D721Med (cell line): ENCODE results near the gene ARL4D.

Experiments
- DNase-seq: peaks from one replicate; pipeline ENCODE4 v3.0.0; 2011; ENCODE audit warnings: low spot score; ENCODE audit not compliant: insufficient read length
- FAIRE-seq: peaks from 2 replicates; lab custom pipeline; 2011; peaks lifted over from hg19 to GRCh38; lab: Jason Lieb, UNC
- TF ChIP-seq, protein P1 (sequence below): IDR thresholded peaks from 2 replicates; pipeline ENCODE4 v1.5.1; 2012; ENCODE audit warnings: mild to moderate bottlenecking, control low read depth; ENCODE audit not compliant: insufficient read depth; ENCODE audit errors: missing control alignments

Gene ARL4D

DNA sequence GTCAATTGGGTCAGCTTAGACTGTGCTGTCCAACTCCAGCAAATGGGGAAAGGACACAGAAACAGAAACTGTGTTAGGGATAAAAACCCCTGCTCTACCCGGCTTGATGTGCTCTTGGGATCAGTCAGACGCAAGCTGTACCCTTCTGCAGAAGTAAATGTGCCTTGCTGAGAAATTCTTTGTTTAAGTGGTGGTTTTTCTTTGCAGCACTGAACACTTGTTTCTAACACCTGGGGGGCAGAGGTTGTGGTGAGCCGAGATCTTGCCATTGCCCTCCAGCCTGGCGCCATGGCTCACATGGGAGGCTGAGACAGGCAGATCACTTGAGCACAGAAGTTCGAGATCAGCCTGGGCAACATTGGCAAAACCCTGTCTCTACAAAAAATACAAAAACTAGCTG, 18.5 kb upstream of the ARL4D start:
- DNase-seq (no peak), FAIRE-seq (no peak)
- TF ChIP-seq, protein P1, sequence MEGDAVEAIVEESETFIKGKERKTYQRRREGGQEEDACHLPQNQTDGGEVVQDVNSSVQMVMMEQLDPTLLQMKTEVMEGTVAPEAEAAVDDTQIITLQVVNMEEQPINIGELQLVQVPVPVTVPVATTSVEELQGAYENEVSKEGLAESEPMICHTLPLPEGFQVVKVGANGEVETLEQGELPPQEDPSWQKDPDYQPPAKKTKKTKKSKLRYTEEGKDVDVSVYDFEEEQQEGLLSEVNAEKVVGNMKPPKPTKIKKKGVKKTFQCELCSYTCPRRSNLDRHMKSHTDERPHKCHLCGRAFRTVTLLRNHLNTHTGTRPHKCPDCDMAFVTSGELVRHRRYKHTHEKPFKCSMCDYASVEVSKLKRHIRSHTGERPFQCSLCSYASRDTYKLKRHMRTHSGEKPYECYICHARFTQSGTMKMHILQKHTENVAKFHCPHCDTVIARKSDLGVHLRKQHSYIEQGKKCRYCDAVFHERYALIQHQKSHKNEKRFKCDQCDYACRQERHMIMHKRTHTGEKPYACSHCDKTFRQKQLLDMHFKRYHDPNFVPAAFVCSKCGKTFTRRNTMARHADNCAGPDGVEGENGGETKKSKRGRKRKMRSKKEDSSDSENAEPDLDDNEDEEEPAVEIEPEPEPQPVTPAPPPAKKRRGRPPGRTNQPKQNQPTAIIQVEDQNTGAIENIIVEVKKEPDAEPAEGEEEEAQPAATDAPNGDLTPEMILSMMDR = no peak

DNA sequence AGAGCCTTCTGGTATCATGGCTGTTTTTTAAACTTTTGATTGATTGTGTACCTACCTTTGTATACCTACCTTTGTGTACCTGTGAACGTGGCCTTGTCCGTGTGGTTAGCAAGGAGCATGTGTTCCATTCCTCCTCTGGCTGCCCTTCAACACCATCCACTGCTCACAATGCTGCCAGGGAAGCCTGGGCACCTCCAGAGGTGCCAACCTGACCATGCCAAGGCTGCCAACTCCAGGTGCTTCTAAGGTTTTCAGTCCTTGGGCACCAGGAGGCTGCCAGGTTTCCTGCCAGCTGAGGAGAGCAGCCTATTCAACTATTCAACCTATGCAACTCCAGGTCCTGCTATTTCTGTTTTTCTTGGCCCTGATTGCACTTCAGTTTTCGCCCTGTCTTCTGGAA, 17.6 kb upstream of the ARL4D start:
- TF ChIP-seq, protein P1 = no peak
- DNase-seq (no peak), FAIRE-seq (no peak)

DNA sequence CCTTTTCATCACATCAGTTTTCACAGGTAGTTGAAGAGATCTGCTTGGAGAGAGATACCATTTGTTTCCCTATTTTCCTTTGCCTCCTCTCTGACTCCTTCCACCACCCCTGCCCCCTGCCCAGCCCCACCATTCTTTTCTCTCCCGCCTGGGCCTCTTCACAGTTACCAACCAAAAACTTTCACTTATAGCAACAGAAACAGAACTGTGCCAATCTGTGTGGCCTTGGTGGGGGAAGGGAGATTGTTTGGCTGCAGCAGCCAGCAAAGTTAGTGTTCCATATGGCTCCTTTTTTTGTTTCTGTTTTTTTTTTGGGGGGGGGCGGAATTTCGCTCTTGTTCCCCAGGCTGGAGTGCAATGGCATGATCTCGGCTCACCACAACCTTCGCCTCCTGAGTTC, 17.2 kb upstream of the ARL4D start:
- TF ChIP-seq, protein P1 = no peak
- no peak for DNase-seq

DNA sequence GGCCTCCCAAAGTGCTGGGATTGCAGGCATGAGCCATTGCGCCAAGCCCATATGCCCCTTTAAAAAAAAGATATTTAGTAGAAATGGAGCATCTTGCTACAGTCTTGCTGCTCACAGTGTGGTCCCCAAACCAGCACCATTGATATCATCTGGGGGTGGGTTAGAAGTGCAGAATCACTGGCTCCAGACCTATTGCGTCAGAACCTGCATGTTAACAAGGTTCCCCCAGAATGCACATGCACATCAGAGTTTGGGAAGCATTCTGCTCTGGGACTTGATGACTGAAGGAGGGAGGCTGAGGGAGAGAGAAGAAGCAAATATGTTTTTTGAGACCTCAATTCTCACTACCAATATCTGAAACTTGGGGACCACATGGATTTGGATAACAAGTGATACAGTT, 16.0 kb upstream of the ARL4D start:
- TF ChIP-seq, protein P1 = no peak
- DNase-seq (no peak), FAIRE-seq (no peak)

More for the DNA sequence above, 17.2 kb upstream of the ARL4D start:
- FAIRE-seq = no peak

DNA sequence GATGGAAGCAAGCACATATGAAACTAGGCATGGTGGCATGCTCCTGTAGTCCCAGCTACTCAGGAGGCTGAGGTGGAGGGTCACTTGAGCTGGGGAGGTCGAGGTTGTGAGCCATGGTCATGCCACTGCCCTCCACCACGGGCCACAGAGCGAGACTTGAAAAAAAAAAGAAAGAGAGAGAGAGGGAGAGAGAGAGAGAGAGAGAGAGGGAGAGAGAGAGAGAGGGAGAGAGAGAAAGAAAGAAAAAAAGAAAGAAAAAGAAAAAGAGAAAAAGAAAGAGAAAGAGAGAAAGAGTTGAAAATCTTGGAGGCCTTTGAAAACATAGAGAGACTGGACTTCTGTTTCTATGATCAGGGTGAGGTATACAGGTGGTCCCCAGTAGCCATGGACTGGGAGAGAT, 15.4 kb upstream of the ARL4D start:
- TF ChIP-seq, protein P1 = no peak
- DNase-seq (no peak), FAIRE-seq (no peak)

DNA sequence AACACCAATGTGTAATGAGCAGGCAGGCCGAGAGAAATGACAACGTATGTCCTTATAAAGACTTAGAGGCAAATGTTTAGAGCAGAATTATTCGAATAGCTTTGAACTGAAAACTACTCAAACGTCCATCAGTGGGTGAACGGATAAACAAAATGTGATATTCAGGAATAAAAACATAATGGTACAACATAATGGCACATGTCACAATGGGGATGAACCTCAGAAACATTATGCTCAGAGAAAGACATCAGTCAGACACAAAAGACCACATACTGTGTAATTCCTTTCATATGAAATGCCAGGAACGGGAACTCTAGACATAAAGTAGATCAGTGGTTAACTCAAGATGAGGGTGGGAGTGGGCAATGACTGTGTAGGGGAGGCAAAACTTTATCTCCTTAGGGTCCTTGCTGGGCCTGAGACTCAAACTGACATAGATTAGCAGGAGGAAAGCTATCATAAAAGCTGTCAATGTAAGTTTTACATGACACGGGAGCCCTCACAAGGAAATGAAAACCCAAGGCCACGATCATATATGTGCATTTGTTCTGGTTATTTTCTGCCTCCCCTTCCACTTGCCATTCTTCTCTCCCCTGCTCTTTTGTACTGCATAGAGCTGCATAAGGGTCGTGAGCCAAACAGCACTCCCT, 14.8 kb upstream of the ARL4D start:
- FAIRE-seq = no peak
- TF ChIP-seq, protein P1 = no peak

DNA sequence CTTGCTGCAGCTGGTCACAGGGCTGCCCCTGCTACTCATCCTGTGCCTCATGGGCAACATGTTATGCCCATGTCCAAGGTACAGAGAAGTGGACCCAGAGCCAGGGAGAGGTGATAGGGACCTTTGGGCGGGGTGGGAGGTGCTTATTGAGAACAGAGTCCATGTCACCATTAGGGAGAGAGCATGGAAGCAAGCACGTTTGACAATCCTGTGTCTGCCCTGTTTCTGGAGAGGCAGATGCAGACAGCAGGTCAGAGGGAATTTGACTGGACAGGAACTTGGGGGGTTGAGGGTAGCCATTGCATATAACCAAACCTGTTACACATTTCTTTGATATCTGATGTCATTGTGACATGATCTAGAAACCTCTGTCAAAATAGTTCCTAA, 14.3 kb upstream of the ARL4D start:
- FAIRE-seq (no peak), DNase-seq (no peak)
- TF ChIP-seq, protein P1 = no peak

More for the DNA sequence above, 14.8 kb upstream of the ARL4D start:
- DNase-seq = no peak
